Activated T-helper 2 cell treated with anti-CD3 and anti-CD28 coated beads, Interferon-gamma antibody, Interleukin-2, Interleukin-4, amounts not matched to agents 10 μg/mL and 5 μg/mL and 100 μg/mL, durations not matched to agents 14 hours and 24 hours and 36 hours (primary cell): ENCODE data around the gene TNRC6C. TPM values are rescaled to one million over a fixed set of nuclear protein-coding genes. Genes with fewer than 3 reads are reported as not detected.
A peak's percentile ranks its signal among the peaks of the same experiment; 100 is the strongest.

Source experiments
- DNase-seq: peaks from one replicate; pipeline ENCODE4 v3.0.0; 2021; ENCODE audit warnings: low spot score
- H3K27ac Mint-ChIP-seq: one replicate; pipeline ENCODE4 v1.8.0; 2021; ENCODE audit warnings: mixed read lengths
- H3K27me3 Mint-ChIP-seq: one replicate; pipeline ENCODE4 v1.8.0; 2021; ENCODE audit warnings: low read depth, mixed read lengths
- H3K36me3 Mint-ChIP-seq: one replicate; pipeline ENCODE4 v1.8.0; 2021; ENCODE audit warnings: low read depth, mixed read lengths
- H3K4me1 Mint-ChIP-seq: one replicate; pipeline ENCODE4 v1.8.0; 2021; ENCODE audit warnings: low read depth, mixed read lengths
- H3K4me3 Mint-ChIP-seq: one replicate; pipeline ENCODE4 v1.8.0; 2021; ENCODE audit warnings: low read depth, mild to moderate bottlenecking, moderate library complexity, mixed read lengths
- H3K9me3 Mint-ChIP-seq: one replicate; pipeline ENCODE4 v1.8.0; 2021; ENCODE audit warnings: mixed read lengths
- intact Hi-C: fragments of 100-400 bp; cut with micrococcal nuclease; formaldehyde crosslinking; loops from one replicate; pipeline ENCODE4 v1.15.1; 2023
- total RNA-seq: library from RNA; stranded (reverse); gene quantifications from 2 replicates; pipeline ENCODE4 v1.2.3, GENCODE V29; 2022

The TNRC6C gene
- total RNA-seq, 1 donor from 2014 or later, result 18.4 TPM

DNA sequence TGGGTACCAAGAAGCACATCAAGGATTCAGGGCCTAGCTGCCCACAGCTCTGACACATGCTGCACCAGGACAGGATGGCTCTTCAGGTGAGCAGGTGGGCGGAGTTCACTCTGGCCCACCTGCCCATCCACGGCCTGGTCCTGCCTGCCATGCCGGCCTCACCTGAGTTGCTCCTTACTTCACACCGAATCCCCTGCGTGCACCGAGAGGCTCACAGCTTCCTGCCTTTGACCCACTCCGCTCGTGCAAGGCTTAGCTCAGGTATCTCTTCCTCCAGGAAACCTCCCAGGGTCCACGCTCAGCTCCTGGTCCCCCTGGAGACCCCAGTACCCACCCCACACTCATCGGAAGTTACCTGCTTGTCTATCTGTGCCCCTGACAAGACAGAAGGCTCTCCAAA, 21.6 kb upstream of the TNRC6C start:
- Mint-ChIP-seq H3K4me1 (no peaks in the 10 kb centered on the region), H3K27ac (no peak overlapping the region), H3K36me3 (no peaks in the 10 kb centered on the region), H3K27me3 (peaks cover 32% of the 10 kb centered on the region), H3K4me3 (no peak overlapping the region), H3K9me3 (no peaks in the 10 kb centered on the region)
- intact Hi-C loops, result no loop called here
- no peak for DNase-seq

DNA sequence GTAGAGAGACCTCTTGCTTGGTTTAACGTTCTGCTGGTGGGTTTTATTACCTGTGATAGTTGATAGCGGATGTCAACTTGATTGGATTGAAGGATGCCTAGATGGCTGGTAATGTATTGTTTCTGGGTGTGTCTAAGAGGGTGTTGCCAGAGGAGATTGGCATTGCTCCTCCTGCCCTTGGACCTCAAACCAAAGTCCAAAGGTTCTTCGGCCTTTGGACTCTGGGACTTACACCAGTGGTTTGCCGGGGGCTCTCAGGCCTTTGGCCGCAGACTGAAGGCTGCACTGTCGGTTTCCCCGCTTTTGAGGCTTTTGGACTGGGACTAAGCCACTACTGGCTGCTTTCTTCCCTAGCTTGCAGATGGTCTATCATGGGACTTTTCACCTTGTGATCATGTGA, 17.5 kb upstream of the TNRC6C start:
- H3K9me3 Mint-ChIP-seq, result no peaks in the 10 kb centered on the region
- H3K27me3 Mint-ChIP-seq, result peaks cover 27% of the 10 kb centered on the region
- no peak overlapping the region for H3K4me3 Mint-ChIP-seq
- H3K4me1 Mint-ChIP-seq, result no peaks in the 10 kb centered on the region
- intact Hi-C loops, result no loop called here
- no peak for DNase-seq
- H3K27ac Mint-ChIP-seq, result no peak overlapping the region
- no peaks in the 10 kb centered on the region for H3K36me3 Mint-ChIP-seq

DNA sequence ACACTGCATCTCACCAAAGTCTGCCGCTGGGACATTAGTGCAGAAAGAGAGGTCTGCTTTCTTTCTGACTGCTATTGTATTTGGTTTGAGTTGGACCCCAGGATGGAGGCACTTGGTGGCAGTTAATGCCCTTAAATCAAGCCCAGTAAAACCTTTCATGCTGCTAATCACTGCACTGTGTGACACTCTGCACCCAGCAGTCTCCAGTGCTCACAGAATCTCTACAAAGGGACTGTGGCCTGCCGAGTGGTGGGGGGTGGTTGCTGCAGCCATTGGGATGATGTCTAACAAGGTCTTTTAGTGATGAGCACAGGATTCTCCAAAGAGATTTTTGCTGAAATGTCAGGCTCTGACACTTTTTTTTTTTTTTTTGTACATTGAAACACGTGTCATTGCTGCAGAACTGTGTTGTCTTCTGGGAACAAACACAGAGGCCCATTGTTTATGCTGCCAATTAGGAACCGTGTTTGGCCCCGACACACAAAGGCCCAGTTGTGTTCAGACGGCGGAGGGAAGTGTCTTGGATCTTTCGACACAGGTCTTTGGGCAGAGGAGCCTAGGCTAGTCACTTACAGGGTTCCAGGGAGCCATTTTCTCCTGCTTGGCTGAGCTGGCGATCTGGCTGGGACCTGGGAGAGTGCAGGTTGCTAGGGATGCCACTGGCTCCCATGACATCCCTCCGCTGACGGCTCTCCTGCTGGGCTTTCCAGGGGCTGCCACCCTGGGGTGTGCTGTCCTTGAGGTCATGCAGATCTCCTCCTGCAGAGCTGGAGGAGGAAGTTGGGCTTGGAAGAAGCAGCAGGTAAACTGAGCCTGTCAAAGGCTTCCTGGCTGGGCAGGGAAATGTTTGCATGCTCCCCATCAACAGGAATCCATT, 16.2 kb upstream of the TNRC6C start:
- no peaks in the 10 kb centered on the region for H3K9me3 Mint-ChIP-seq
- no peak for DNase-seq
- no peak overlapping the region for H3K4me3 Mint-ChIP-seq
- H3K27ac Mint-ChIP-seq, result no peak overlapping the region
- H3K27me3 Mint-ChIP-seq, result peaks cover 25% of the 10 kb centered on the region
- no peaks in the 10 kb centered on the region for H3K4me1 Mint-ChIP-seq
- intact Hi-C loops, result no loop called here
- H3K36me3 Mint-ChIP-seq, result no peaks in the 10 kb centered on the region

DNA sequence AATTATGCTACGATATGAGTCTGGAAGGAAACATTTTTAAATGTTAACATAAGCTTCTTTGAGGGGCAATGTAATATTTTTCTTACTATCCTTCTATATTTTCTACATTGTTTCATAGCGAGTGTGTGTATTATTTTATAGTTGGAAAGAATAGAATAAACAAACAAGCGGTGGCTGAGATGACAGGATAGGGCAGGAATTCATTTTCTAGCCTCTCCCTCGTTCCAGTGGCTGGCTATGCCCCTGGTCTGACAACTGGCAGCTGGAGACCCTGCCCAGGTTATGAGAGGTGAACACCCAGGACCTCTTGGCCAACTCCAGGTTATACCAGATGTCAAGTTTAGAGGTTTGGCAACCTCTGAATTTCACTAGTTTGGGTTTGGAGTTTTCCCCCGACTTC, 14.5 kb upstream of the TNRC6C start:
- no peaks in the 10 kb centered on the region for H3K4me1 Mint-ChIP-seq
- no peak overlapping the region for H3K27ac Mint-ChIP-seq
- H3K36me3 Mint-ChIP-seq, result no peaks in the 10 kb centered on the region
- DNase-seq, result no peak
- intact Hi-C loops, result no loop called here
- no peaks in the 10 kb centered on the region for H3K9me3 Mint-ChIP-seq
- no peak overlapping the region for H3K4me3 Mint-ChIP-seq
- H3K27me3 Mint-ChIP-seq, result peaks cover 31% of the 10 kb centered on the region

DNA sequence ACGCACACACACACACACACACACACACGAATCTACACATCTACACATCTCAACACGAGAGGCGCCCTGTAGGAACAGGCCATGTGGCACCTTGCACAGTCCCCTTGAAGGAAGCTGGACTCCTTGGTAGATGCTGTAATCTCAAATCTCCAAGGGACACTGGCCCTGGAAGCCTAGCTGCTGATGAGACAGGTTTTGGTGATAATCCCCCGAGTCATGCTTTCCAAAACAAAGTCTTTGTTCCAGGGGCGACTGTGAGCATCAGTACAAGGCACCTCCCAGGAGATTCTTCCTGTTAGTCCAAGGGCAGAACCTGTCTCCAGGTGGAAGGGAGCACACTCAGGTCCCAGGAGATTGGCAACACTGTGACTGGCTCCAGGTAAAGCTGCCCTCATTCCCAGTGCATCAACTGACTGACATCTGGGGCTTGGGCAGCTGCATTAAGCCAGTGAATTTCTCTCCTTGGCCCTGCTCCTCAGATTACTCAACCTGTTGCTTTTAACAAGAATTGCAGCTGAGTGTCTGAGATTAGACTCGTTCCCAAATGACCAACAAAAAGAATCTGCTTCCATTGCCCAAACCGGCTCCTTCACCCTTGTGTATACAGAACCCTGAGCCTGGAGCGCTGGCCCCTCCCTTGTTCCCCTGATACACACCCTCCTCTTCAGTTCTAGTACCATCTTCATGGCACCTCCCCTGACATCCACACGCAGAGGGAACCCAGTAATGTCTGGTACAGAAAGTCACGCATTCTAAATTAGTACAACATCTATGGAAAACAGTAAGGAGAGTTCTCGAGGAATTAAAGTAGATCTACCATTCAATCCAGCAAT, 13.9 kb upstream of the TNRC6C start:
- no peak overlapping the region for H3K4me3 Mint-ChIP-seq
- H3K36me3 Mint-ChIP-seq, result no peaks in the 10 kb centered on the region
- H3K4me1 Mint-ChIP-seq, result no peaks in the 10 kb centered on the region
- H3K27me3 Mint-ChIP-seq, result peaks cover 37% of the 10 kb centered on the region
- no peak for DNase-seq
- H3K27ac Mint-ChIP-seq, result no peak overlapping the region
- intact Hi-C loops, result no loop called here
- H3K9me3 Mint-ChIP-seq, result no peaks in the 10 kb centered on the region

DNA sequence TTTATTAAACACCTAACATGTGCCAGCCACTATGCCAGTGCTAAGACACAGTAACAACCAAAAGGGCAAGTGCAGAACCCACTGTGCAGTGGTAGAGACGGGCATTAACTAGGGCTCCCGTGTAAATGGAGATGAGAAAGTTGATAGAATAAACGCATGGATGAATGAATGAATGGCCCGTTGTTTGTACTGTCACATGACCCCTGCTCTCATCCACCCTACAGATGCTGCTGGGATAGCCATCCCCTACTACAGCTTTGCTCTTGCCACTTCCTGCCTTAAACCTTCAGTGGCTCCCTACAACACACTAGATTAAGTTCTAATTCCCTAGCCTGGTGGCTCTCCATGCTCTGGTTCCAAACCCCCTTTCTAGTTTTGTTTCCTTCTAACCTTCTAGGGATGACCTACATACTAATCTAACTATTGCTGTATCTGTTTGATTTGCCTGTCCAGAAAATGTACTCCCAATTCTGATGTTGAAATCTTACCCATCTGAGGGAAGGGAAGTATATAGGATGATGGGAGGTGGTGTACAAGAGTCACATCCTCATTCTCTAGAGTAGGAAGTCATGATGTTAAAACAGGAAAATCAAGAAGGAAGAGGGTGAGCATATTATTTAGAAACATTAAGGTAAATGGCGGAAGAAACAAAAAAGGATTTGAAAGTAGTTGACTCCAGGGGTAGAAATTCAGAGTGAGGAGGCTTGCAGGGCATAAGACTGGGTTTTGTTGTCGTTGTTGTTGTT, 11.4 kb upstream of the TNRC6C start:
- Mint-ChIP-seq H3K4me1 (peaks cover 1% of the 10 kb centered on the region), H3K27ac (no peak overlapping the region), H3K9me3 (no peaks in the 10 kb centered on the region), H3K27me3 (peaks cover 49% of the 10 kb centered on the region), H3K4me3 (no peak overlapping the region), H3K36me3 (no peaks in the 10 kb centered on the region)
- intact Hi-C loops, result no loop called here
- no peak for DNase-seq

DNA sequence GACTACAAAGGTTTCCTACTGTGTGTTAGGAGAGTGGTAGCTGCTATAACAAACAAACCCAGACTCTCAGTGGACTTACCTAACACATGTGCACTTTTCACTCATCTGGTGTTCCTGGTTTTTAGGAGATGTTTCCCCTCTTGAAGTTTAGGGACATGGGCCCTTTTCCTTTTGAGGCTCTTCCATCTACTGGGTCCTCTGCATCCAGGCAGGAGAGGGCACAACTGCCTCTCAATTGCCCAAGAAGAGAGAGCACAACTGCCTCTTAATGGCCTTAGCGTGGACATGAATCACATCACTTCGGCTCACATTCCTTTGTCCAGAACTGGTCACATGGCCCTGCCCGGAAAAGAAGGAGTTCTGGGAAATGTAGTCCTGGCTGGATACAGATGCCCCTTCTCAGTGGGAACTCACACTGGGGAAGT, 9.8 kb upstream of the TNRC6C start:
- H3K9me3 Mint-ChIP-seq, result no peaks in the 10 kb centered on the region
- H3K36me3 Mint-ChIP-seq, result no peaks in the 10 kb centered on the region
- H3K27ac Mint-ChIP-seq, result no peak overlapping the region
- peaks cover 6% of the 10 kb centered on the region for H3K4me1 Mint-ChIP-seq
- no peak overlapping the region for H3K4me3 Mint-ChIP-seq
- peaks cover 60% of the 10 kb centered on the region for H3K27me3 Mint-ChIP-seq
- intact Hi-C loops, result no loop called here
- DNase-seq, result no peak

DNA sequence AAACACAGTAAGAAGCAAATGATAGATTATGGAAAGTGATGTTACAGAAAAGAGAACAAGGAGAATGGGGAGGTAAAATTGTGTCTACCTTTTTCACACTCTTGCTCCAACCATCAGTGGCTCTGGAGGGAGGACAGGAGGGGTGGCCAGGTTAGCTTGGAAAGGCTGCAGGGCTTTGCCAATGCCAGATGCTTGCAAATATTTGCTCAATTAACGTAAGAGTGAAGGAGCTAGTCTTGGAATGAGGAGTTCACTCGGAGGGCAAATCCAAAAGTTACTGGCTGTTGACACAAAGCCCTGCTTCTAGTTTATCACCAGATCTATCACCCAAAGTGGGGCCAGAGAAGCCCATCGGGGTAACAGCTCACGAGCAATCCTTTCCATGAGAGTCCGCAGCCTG, 7.4 kb upstream of the TNRC6C start:
- peaks cover 67% of the 10 kb centered on the region for H3K27me3 Mint-ChIP-seq
- peaks cover 6% of the 10 kb centered on the region for H3K4me1 Mint-ChIP-seq

DNA sequence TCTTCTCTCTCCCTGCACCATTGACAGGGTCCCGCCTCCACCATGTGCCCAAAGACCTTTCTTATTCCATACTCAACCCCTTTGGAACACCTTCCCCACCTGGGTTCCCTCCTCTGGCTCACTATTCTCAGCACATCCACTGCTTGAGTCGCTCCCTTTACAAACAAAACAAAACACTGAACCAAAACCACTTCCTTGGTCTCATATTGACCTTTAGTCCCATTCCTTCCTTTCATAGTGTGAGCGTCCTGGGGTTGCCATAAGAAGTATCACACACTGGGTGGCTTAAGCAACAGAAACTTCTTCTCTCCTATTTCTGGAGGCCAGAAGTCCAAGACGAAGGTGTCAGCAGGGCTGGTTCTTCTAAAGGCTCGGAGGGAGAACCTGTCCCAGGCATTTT, 6.1 kb upstream of the TNRC6C start:
- Mint-ChIP-seq H3K27ac (no peak overlapping the region), H3K27me3 (peaks cover 74% of the 10 kb centered on the region), H3K4me1 (peaks cover 14% of the 10 kb centered on the region), H3K36me3 (no peaks in the 10 kb centered on the region), H3K4me3 (no peak overlapping the region), H3K9me3 (no peaks in the 10 kb centered on the region)
- intact Hi-C loops, result loop anchor here (10.0 kb wide), 2 partner anchors 288 to 578 kb away; no protein-coding TSS in a partner anchor
- DNase-seq, result no peak

More for the DNA sequence above, 7.4 kb upstream of the TNRC6C start:
- Mint-ChIP-seq H3K4me3 (no peak overlapping the region), H3K36me3 (no peaks in the 10 kb centered on the region), H3K27ac (no peak overlapping the region), H3K9me3 (no peaks in the 10 kb centered on the region)
- intact Hi-C loops, result loop anchor here (10.0 kb wide), 2 partner anchors 286 to 576 kb away; no protein-coding TSS in a partner anchor
- DNase-seq, result no peak

DNA sequence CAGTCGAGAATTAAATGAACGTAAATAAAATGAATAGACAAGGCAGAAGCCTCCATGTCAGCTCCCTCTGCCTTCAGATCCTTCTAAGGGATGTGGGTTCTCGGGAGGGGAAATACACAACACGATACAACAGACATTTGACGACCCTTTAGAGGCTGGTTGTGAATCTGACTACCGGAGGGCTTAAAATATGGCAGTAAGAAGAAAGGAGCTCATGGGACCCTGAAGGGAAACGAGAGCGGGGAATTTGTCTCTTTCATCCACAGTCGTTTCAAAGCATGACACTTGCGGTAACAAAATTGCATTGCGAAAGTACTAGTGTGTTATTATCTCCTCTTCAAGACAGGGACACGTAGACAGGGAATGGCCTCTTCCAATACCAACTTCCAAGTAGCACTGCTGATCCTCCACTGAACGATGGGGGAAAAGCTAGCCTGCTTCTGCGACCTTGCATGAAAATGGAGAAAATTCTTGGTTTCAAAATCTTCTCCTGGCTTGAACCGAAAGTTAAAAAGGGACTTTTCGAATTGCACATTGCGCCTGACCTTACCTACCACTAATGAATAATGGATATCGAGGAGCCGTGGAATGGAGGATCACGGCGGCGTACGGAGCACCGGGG, 1.2 kb upstream of the TNRC6C start:
- peak; percentile 11 for DNase-seq
- H3K27ac Mint-ChIP-seq, result peak overlapping the region; percentile 76
- intact Hi-C loops, result loop anchor here (10.0 kb wide), 2 partner anchors 293 to 583 kb away; no protein-coding TSS in a partner anchor
- peaks cover 45% of the 10 kb centered on the region for H3K27me3 Mint-ChIP-seq
- H3K4me3 Mint-ChIP-seq, result peak overlapping the region; percentile 90
- no peaks in the 10 kb centered on the region for H3K9me3 Mint-ChIP-seq
- peaks cover 4% of the 10 kb centered on the region for H3K36me3 Mint-ChIP-seq
- peaks cover 32% of the 10 kb centered on the region for H3K4me1 Mint-ChIP-seq

DNA sequence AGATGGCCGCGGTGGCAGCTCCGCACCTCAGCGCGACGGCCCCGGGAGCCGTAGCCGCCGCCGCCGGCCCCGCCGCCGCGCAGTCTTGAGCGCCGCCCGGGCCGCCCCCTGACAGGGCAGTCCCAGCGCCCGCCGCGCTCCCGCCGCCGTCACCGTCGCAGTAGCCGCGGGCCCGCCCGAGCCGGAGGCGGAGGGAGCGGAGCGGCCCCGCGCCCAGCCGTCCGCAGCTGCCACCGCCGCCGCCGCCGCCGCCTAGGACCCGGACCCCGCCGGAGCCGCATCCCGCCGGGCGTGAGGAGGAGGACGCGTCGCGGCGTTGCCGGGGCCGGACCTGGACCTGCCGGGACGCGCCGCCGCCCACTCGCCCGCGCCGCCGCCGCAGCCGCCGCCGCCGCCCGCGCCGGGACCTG, 218 bp downstream of the TNRC6C start:
- H3K27me3 Mint-ChIP-seq, result peaks cover 32% of the 10 kb centered on the region
- H3K9me3 Mint-ChIP-seq, result no peaks in the 10 kb centered on the region
- no peak overlapping the region for H3K27ac Mint-ChIP-seq
- H3K4me1 Mint-ChIP-seq, result peaks cover 41% of the 10 kb centered on the region
- H3K4me3 Mint-ChIP-seq, result peak overlapping the region; percentile 67
- intact Hi-C loops, result loop anchor here (2.0 to 10.0 kb wide), 4 partner anchors 76 to 584 kb away; no protein-coding TSS in a partner anchor
- peaks cover 7% of the 10 kb centered on the region for H3K36me3 Mint-ChIP-seq
- DNase-seq, result no peak
